ENCODE results near the gene PRICKLE2.

Gene PRICKLE2

DNA sequence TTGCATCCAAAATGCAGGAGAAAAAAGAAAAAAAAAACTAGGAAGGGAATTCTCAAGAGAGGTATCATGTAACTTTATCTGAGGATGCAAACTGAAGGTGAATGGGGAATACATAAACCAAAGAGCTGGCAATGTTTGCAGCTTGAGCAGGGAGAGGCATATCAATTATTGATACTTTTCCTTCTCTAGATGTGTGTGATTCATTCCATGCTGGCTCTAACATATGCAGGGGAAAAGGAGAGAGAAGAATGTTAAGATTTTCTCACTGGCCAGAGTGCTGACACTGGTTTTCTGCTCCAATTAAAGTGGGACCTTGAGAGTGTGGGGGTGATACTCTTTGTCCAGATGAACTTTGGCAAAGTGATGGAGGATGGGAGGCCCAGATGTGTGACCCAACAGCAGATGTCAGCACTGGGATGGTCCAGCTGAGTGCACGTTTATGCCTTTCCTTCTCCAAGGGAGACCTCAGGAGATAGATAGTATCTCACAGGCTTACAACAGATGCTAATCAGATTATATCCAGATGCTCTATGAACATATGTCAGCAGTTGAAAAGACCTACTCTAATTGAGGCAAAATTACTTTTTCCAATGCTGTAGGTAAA lies 152.0 kb downstream of the PRICKLE2 start:
- H3K4me3 ChIP-seq (ENCODE audit: low read depth, low read length): no peak overlapping the region
- TF ChIP-seq, protein P1, sequence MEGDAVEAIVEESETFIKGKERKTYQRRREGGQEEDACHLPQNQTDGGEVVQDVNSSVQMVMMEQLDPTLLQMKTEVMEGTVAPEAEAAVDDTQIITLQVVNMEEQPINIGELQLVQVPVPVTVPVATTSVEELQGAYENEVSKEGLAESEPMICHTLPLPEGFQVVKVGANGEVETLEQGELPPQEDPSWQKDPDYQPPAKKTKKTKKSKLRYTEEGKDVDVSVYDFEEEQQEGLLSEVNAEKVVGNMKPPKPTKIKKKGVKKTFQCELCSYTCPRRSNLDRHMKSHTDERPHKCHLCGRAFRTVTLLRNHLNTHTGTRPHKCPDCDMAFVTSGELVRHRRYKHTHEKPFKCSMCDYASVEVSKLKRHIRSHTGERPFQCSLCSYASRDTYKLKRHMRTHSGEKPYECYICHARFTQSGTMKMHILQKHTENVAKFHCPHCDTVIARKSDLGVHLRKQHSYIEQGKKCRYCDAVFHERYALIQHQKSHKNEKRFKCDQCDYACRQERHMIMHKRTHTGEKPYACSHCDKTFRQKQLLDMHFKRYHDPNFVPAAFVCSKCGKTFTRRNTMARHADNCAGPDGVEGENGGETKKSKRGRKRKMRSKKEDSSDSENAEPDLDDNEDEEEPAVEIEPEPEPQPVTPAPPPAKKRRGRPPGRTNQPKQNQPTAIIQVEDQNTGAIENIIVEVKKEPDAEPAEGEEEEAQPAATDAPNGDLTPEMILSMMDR (IDR thresholded peaks at IDR 0.05; ENCODE audit: borderline replicate concordance, insufficient read depth, low read depth, low read length): no peak

DNA sequence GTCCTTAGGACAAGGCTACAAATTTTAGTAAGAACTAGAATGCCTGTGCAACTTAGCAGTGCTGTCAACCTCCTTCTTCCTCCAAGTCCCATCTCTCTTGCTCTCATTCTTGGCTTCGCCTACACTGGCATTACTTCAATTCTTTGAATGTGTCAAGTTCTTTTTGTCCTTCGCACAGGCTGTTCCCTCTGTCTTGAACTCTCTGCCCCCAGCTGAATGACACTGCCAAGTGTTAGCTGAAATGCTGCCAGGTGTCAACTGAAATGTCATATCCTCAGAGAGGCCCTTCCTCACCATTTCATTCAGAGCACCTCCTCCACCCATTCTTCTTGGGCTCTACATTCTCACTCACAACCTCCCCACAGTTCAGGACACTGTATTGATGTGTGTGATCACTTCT lies 153.1 kb downstream of the PRICKLE2 start:
- TF ChIP-seq, protein P1 (IDR thresholded peaks at IDR 0.05; ENCODE audit: borderline replicate concordance, insufficient read depth, low read depth, low read length): no peak

DNA sequence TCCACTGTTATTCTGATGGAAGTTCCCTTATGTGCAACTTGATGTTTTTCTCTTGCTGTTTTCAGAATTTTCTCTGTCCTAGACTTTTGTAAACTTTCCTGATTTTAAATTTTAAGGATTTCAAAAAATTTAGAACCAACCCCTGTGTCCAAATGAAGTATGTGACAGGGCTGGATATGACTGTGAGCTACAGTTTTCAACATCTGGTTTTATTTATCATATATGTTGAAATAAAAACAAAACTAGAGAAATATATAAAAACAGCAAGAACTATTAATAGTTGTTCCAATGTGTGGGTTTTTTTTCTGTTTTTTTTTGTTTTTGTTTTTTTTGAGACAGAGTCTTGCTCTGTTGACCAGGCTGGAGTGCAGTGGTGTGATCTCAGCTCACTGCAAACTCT lies 154.6 kb downstream of the PRICKLE2 start:
- H3K4me3 ChIP-seq (ENCODE audit: low read depth, low read length): no peak overlapping the region
- TF ChIP-seq, protein P1 (IDR thresholded peaks at IDR 0.05; ENCODE audit: borderline replicate concordance, insufficient read depth, low read depth, low read length): no peak

More for the DNA sequence above, 153.1 kb downstream of the PRICKLE2 start:
- H3K4me3 ChIP-seq (ENCODE audit: low read depth, low read length): no peak overlapping the region

DNA sequence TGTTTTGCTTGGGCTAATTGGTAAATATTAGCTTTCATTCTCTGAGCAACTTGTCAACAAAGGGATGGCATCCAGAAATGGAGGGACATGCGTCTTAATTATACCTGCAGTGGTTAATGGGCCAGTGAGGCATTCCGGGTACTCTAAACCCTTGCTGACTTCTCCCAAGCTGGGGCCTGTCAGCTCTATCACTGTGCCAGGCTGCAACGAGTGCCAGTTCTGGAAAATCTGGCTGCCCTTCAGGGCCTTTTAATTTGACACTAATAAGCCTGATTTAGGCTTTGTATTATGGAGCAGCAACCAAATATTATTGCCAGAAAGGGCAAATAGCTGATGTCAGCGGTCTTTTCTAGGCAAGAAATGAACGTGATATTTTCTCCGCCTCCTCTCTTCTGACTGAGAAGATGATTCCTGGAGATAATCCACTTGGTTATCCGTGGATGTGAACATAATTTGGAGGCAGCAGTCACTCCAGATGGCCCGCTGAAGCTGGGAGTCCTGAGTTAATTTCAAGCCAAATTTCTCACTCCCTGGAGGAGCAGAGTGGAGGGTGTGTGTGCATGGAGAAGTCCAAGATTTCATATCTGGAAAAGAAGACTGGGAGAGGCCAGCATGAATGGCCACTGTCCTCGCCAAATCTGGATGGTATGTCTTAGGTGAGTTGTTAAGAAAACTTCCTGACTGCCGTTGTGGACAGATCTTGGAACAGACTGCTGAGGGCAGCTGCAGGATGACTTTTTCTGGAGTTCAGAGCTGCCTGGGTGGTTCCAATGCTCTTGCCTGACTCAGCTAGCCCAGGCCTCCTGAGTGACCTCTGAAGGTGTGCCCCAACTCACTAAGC lies 157.5 kb downstream of the PRICKLE2 start:
- TF ChIP-seq, protein P1 (IDR thresholded peaks at IDR 0.05; ENCODE audit: borderline replicate concordance, insufficient read depth, low read depth, low read length): no peak
- no peak overlapping the region for H3K4me3 ChIP-seq (ENCODE audit: low read depth, low read length)

DNA sequence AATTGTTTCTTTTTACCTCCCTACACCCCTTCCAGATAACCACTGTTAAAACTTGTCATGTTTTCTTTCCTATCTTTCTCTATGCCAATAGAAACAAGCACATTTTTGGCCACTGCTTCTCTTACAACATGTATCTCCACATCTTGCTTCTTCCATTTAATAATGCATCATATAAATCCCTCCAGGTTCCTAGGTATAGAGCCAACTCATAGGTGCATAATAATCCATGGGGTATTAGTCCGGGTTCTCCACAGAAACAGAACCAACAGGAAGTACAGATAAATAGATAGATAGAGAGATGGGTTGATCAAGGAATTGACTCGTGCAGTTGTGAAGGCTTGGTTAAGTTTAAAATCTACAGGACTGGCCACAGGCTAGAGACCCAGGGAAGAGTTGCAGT lies 160.5 kb downstream of the PRICKLE2 start:
- TF ChIP-seq, protein P1 (IDR thresholded peaks at IDR 0.05; ENCODE audit: borderline replicate concordance, insufficient read depth, low read depth, low read length): no peak
- H3K4me3 ChIP-seq (ENCODE audit: low read depth, low read length): no peak overlapping the region

DNA sequence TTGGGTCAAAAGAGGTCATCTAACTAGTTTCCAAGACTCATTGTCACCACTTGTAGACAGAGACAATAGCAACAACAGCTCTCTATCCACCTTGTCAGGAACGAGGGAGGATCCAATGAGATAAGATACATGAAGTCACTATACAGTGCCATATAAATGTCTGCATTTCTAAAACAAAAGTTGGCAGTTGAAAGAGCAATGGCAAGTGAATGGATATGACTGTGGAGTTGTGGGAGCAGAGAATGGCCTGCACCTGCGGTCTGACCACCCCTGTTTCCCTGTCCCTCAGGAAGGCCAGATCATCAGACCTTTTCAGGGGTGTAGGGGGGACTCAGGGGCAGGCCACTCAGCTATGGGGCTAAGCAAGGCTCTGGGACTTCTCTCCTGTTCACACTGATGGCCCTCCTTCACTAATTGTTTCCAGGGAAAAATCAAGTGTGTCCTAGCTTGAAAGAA lies 161.3 kb downstream of the PRICKLE2 start:
- TF ChIP-seq, protein P1 (IDR thresholded peaks at IDR 0.05; ENCODE audit: borderline replicate concordance, insufficient read depth, low read depth, low read length): no peak
- no peak overlapping the region for H3K4me3 ChIP-seq (ENCODE audit: low read depth, low read length)
